ENCODE measurements around the gene MAP9. TPM values are rescaled to one million over a fixed set of nuclear protein-coding genes. Genes with fewer than 3 reads are reported as not detected.

Gene MAP9
- total RNA-seq, 1 experiment from 2014 or later: 10.3 TPM

- Mint-ChIP-seq H3K4me1 (ENCODE audit: low read depth, unreplicated experiment) (peaks cover 34% of the 10 kb centered on the region), H3K9me3 (ENCODE audit: low read depth, unreplicated experiment) (no peaks in the 10 kb centered on the region), H3K36me3 (ENCODE audit: insufficient read depth, unreplicated experiment) (no peaks in the 10 kb centered on the region), H3K4me3 (ENCODE audit: low read depth, unreplicated experiment) (no peak overlapping the region), H3K27ac (ENCODE audit: unreplicated experiment) (no peak overlapping the region), H3K27me3 (ENCODE audit: unreplicated experiment) (no peaks in the 10 kb centered on the region)
- intact Hi-C loops (cut with micrococcal nuclease; ENCODE audit: unreplicated experiment): no loop called here
- no TSS peak for BruUV-seq (replicated peaks)
- TF ChIP-seq CTCF (IDR thresholded peaks at IDR 0.05; ENCODE audit: unreplicated experiment): no peak
- no peak for DNase-seq
- CTCF ChIA-PET: no interaction called here
These were observed 11.4 kb upstream of the MAP9 start for GRCh38 chr4:155388162-155388561.

- DNase-seq: peak; percentile 26
- Mint-ChIP-seq H3K4me1 (ENCODE audit: low read depth, unreplicated experiment) (peaks cover 17% of the 10 kb centered on the region), H3K27ac (ENCODE audit: unreplicated experiment) (no peak overlapping the region), H3K9me3 (ENCODE audit: low read depth, unreplicated experiment) (no peaks in the 10 kb centered on the region), H3K36me3 (ENCODE audit: insufficient read depth, unreplicated experiment) (no peaks in the 10 kb centered on the region), H3K27me3 (ENCODE audit: unreplicated experiment) (peaks cover 15% of the 10 kb centered on the region), H3K4me3 (ENCODE audit: low read depth, unreplicated experiment) (no peak overlapping the region)
- CTCF ChIA-PET: no interaction called here
- intact Hi-C loops (cut with micrococcal nuclease; ENCODE audit: unreplicated experiment): no loop called here
- TF ChIP-seq CTCF (IDR thresholded peaks at IDR 0.05; ENCODE audit: unreplicated experiment): no peak
- BruUV-seq (replicated peaks): no TSS peak
These were observed 6.8 kb upstream of the MAP9 start for GRCh38 chr4:155383541-155383940.

- Mint-ChIP-seq H3K9me3 (ENCODE audit: low read depth, unreplicated experiment) (no peaks in the 10 kb centered on the region), H3K27ac (ENCODE audit: unreplicated experiment) (peak overlapping the region; percentile 58), H3K4me3 (ENCODE audit: low read depth, unreplicated experiment) (peak overlapping the region; percentile 93), H3K4me1 (ENCODE audit: low read depth, unreplicated experiment) (peaks cover 5% of the 10 kb centered on the region), H3K36me3 (ENCODE audit: insufficient read depth, unreplicated experiment) (peaks cover 15% of the 10 kb centered on the region), H3K27me3 (ENCODE audit: unreplicated experiment) (peaks cover 13% of the 10 kb centered on the region)
- no TSS peak for BruUV-seq (replicated peaks)
- no peak for DNase-seq
- intact Hi-C loops (cut with micrococcal nuclease; ENCODE audit: unreplicated experiment): no loop called here
- CTCF ChIA-PET: no interaction called here
- no peak for TF ChIP-seq CTCF (IDR thresholded peaks at IDR 0.05; ENCODE audit: unreplicated experiment)
These were observed 511 bp upstream of the MAP9 start for GRCh38 chr4:155377276-155377675.

- no peaks in the 10 kb centered on the region for H3K9me3 Mint-ChIP-seq (ENCODE audit: low read depth, unreplicated experiment)
- no peak for DNase-seq
- CTCF ChIA-PET: no interaction called here
- no TSS peak for BruUV-seq (replicated peaks)
- no peak overlapping the region for H3K4me3 Mint-ChIP-seq (ENCODE audit: low read depth, unreplicated experiment)
- no peak overlapping the region for H3K27ac Mint-ChIP-seq (ENCODE audit: unreplicated experiment)
- TF ChIP-seq CTCF (IDR thresholded peaks at IDR 0.05; ENCODE audit: unreplicated experiment): no peak
- intact Hi-C loops (cut with micrococcal nuclease; ENCODE audit: unreplicated experiment): loop anchor here (2.0 to 5.0 kb wide), 2 partner anchors 389 to 564 kb away; no protein-coding TSS in a partner anchor
- no peaks in the 10 kb centered on the region for H3K4me1 Mint-ChIP-seq (ENCODE audit: low read depth, unreplicated experiment)
- H3K27me3 Mint-ChIP-seq (ENCODE audit: unreplicated experiment): no peaks in the 10 kb centered on the region
- peaks cover 8% of the 10 kb centered on the region for H3K36me3 Mint-ChIP-seq (ENCODE audit: insufficient read depth, unreplicated experiment)
These were observed 5.2 kb downstream of the MAP9 start for GRCh38 chr4:155371432-155372043.
